GM12872 (cell line): Measurements from ENCODE around the gene CHRM3.

Source experiments
- CTCF ChIP-seq: IDR thresholded peaks from 3 replicates; pipeline ENCODE4 v1.5.1; 2011; ENCODE audit warnings: low read depth, mild to moderate bottlenecking, low read length, moderate library complexity; ENCODE audit not compliant: insufficient read depth

CHRM3 gene

GRCh38 chr1:239386453-239387303 lies at the start of gene CHRM3:
TSS of gene CHRM3 (plus strand) at chr1:239386568. CDS start at chr1:239907452, 520,884 bp downstream.
- TF ChIP-seq CTCF: no peak

GRCh38 chr1:239337799-239338430 lies 48.5 kb upstream of the CHRM3 start:
- TF ChIP-seq CTCF: no peak

GRCh38 chr1:239347776-239348175 lies 38.6 kb upstream of the CHRM3 start:
- TF ChIP-seq CTCF: no peak

GRCh38 chr1:239348635-239349353 lies 37.6 kb upstream of the CHRM3 start:
- TF ChIP-seq CTCF: no peak

GRCh38 chr1:239349699-239350098 lies 36.7 kb upstream of the CHRM3 start:
- TF ChIP-seq CTCF: no peak

GRCh38 chr1:239353536-239353935 lies 32.8 kb upstream of the CHRM3 start:
- TF ChIP-seq CTCF: no peak

GRCh38 chr1:239354231-239354630 lies 32.1 kb upstream of the CHRM3 start:
- no peak for TF ChIP-seq CTCF
